RPMI8226 (cell line): ENCODE data around the gene WWOX.

Experiments used
- DNase-seq: peaks from one replicate; pipeline ENCODE4 v3.0.0-alpha.2; 2015

WWOX gene

GRCh38 chr16:78278056-78278450, 178.6 kb downstream of the WWOX start:
- no peak for DNase-seq

- DNase-seq, result no peak
These were observed 181.7 kb downstream of the WWOX start for GRCh38 chr16:78281115-78281514.

- DNase-seq, result no peak
These were observed 184.2 kb downstream of the WWOX start for GRCh38 chr16:78283548-78284251.

- DNase-seq, result no peak
These were observed 184.9 kb downstream of the WWOX start for GRCh38 chr16:78284326-78284725.

GRCh38 chr16:78284957-78285434, 185.5 kb downstream of the WWOX start:
- no peak for DNase-seq

- no peak for DNase-seq
These were observed 186.0 kb downstream of the WWOX start for GRCh38 chr16:78285437-78285922.

GRCh38 chr16:78286065-78286464, 186.6 kb downstream of the WWOX start:
- no peak for DNase-seq

GRCh38 chr16:78288888-78289287, 189.4 kb downstream of the WWOX start:
- no peak for DNase-seq

- DNase-seq, result no peak
These were observed 189.9 kb downstream of the WWOX start for GRCh38 chr16:78289373-78289772.

GRCh38 chr16:78289844-78290277, 190.4 kb downstream of the WWOX start:
- no peak for DNase-seq

GRCh38 chr16:78290395-78290794, 190.9 kb downstream of the WWOX start:
- no peak for DNase-seq

- DNase-seq, result no peak
These were observed 191.6 kb downstream of the WWOX start for GRCh38 chr16:78290872-78291591.

- no peak for DNase-seq
These were observed 192.2 kb downstream of the WWOX start for GRCh38 chr16:78291604-78292003.

- no peak for DNase-seq
These were observed 192.8 kb downstream of the WWOX start for GRCh38 chr16:78292086-78292843.

GRCh38 chr16:78292844-78293380, 193.5 kb downstream of the WWOX start:
- DNase-seq, result no peak

- no peak for DNase-seq
These were observed 195.2 kb downstream of the WWOX start for GRCh38 chr16:78294538-78295225.

GRCh38 chr16:78297066-78297666, 197.7 kb downstream of the WWOX start:
- no peak for DNase-seq

GRCh38 chr16:78298986-78299385, 199.5 kb downstream of the WWOX start:
- DNase-seq, result no peak

- DNase-seq, result no peak
These were observed 201.0 kb downstream of the WWOX start for GRCh38 chr16:78300469-78300868.

- DNase-seq, result no peak
These were observed 204.5 kb downstream of the WWOX start for GRCh38 chr16:78303946-78304345.

GRCh38 chr16:78306361-78306760, 206.9 kb downstream of the WWOX start:
- DNase-seq, result no peak
